Liver (tissue), 2 donors: ENCODE data around the gene ADGRL2.

Experiments used
- GABPA ChIP-seq, 2 donors: IDR thresholded peaks in 1 of 2; conservative IDR thresholded peaks in 1 of 2; 2 replicates each; pipeline ENCODE4 v1.6.1; 2016; ENCODE audit warnings: antibody characterized with exemption in 2 of 2, mild to moderate bottlenecking in 1 of 2, moderate library complexity in 1 of 2
- SP1 ChIP-seq: IDR thresholded peaks from 2 replicates; pipeline ENCODE4 v1.6.1; 2018; ENCODE audit warnings: antibody characterized with exemption, mild to moderate bottlenecking
- donor health status: healthy.

DNA sequence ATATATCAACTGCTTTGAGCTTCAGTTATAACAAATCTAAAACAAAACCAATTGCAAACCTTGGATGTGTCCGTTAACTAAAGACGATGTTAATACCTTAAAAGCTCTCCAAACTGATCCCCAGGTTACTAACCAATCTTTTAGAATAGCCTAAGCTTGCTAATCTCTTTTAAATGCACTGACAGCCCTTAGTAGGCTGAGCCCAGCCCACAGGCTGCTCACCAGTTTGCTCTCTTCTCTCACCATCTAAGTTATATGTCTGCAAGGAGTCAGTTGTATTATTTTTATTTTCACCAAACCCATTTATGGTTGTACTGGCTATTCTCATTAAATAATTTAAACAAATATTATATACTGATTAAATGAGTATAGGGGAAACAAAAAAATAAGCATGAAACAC, 199.5 kb downstream of the ADGRL2 start:
- no peak for TF ChIP-seq GABPA (IDR thresholded peaks at IDR 0.05 in 1 of 2, conservative IDR thresholded peaks at IDR 0.05 in 1 of 2)
- TF ChIP-seq SP1, result no peak
